SIG-M5 treated with dmso at 0.1 percent for 504 hours (cell line): ENCODE measurements around the gene COL4A5.
"Not testable (repeated sequence)": the region's sequence is repeated elsewhere in the genome, so short reads cannot be mapped to it uniquely, and the experiment has no call there.

Experiments used
- DNase-seq: peaks from one replicate; lab custom pipeline; 2025; ENCODE audit not compliant: unreplicated experiment; lab: John Stamatoyannopoulos, UW

COL4A5 gene

DNA sequence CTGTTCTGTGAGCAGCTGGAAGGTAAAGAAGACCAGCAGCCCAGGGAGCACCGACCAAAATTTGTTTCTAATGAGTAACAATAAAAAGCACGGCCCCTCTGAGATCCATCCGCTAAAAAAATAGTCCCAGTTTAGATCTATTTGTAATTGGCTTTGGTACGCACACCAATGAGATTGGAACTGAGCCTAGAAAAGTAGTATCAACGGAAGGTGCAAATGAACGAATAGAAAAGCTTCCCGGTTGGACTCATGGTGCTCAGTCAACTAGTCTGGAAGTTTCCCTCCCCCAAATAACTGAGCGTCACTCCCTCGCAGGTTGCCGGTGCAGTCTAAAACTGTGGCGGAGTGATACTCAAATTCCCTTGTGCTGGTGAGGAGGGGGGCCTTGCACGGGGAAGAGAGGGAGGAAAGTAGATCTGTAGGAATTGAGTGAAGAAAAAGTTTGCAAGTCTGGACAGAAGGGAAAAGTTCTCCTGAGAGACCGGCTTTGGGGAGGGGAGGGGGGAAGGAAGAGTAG is at the start of gene COL4A5:
TSS of gene COL4A5 (plus strand) at position 413 of the 517 bp plus-strand sequence. CDS start 288 bp downstream, outside the sequence.
- peak; percentile 38 for DNase-seq

DNA sequence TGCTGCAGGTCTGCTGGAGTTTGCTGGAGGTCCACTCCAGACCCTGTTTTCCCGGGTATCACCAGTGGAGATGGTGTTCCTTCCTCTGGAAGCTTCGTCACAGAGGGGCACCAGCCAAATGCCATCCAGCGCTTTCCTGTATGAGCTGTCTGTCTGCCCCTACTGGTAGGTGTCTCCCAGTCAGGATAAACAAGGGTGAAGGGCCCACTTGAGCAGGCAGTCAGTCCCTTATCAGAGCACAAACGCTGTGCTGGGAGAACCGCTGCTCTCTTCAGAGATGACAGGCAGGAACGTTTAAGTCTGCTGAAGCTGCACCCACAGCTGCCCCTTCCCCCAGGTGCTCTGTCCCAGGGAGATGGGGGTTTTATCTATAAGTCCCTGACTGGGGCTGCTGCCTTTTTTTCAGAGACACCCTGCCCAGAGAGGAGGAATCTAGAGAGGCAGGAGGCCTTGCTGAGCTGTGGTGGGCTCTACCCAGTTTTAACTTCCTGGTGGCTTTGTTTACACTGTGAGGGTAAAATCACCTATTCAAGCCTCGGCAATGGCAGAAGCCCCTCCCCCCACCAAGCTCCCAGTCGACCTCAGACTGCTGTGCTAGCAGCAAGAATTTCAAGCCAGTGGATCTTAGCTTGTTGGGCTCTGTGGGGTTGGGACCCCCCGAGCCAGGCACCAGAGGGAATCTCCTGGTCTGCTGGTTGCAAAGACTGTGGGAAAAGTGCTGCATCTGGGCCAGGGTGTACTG is 48.5 kb upstream of the COL4A5 start:
- DNase-seq = not testable (repeated sequence)

DNA sequence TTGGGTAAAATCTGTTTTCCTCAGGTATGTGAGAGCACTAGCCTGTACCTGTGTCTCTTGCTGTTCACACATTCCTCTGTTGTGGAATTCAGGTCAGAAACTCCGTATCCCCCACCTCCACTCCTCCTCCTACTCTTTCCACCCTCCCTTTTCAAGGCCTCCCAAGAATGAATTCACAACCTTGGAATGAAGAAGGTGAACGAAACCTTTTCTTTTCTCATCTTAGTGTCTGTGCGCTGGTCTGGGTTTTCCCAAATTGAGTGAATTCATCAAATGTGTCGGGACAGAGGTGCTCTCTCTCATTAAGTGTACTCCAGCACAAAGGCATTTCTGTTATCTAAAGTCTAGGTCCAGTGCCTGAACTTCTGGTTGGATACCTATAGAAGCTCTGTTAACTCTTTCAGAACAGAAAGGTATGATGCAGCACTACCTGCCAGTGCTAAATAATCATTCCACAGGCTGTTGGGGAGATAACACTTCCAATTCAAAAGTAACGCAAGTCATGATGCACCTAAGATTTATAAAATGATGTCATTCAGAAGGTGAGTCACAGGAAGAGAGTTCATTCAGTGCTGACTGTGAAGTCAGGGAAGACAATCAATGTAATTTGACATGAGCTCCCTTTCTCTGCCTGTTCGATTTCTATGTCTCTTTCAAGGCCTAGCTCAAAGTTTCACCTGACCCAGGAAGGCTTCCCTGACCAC is 43.3 kb upstream of the COL4A5 start:
- DNase-seq = no peak

DNA sequence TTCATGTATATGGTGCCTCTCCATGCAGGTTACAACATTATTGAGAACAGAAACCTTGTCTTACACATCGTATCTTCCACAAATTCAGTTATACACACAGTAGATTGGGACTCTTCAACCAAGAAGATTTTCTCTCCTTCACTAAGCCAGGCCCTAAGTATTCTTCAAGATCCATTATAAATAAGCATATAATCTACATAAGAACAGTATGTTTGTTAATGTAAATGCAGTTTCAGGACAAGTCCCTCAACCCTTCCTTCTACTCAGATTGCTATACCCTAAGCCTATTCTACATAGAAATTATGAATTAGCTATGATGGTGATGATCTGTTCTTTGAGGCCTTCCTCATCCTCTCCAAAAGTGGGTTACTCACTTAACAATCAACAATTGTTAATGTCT is 42.7 kb upstream of the COL4A5 start:
- DNase-seq = no peak

DNA sequence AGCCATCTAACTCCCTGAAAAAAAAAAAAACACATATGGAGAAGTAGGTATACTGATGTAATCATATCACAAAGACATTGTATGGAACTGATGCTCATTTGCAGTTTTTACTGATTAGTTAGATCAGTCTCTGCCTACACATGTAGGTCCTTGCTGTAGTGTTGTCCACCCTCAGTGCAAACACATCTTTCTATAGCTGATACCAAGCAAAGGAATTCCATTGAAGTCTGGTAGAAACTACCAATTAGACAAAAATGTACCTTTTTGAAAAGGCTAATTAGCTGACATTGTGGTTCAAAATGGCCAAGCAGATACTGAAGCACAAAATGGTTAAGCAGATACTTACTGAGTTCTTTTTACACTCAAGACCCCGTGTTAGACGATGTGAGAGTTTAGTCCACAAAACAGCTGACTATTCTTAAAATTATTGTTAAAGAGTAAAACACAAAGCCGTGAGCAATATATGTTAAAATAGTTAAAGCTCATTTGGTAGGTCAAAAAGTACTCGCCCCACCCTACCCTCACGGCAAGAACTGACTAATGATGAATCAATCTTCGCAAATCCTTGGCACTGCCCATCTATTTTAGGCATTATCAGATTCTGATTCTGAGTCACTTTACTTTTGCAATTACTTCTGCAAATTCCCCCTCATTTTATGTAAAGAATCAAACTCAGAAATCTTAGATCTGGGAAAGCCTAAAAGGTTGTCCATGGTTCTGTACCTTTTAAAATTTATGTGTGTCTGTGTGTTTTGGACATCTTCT is 41.8 kb upstream of the COL4A5 start:
- no peak for DNase-seq

DNA sequence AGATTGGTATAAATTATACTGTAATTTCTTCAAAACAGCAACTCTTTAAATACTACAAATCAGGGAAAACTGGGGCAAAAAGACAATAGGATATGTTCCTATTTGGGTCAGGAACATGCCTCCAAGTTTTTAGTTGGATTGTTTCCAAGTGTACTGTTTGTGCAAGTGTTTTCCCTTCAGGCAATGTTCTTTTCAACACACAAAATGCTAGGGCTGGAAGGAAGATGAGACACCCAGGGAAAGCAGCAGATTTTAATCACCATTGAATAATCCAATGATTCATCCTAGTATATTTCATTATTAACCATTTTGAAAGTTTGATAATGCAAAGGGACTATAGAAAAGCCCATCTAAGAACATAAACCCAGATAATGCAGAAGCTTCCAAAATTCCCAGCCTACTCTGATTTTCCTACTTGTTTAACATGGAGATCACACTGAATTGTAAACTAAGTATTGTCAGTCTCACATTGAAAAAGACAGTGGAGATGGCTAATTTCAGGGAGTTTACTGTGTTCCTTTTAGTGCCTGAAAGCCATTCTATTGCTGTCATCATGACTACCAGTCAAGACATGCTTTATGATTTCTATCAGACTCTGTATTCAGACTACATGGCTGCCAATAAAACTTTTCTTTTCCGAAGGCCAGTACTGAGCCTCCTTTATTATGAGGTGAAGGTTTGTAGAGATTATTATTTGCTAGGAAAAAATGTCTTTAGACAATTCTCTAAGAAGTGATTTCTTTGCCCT is 40.0 kb upstream of the COL4A5 start:
- no peak for DNase-seq

DNA sequence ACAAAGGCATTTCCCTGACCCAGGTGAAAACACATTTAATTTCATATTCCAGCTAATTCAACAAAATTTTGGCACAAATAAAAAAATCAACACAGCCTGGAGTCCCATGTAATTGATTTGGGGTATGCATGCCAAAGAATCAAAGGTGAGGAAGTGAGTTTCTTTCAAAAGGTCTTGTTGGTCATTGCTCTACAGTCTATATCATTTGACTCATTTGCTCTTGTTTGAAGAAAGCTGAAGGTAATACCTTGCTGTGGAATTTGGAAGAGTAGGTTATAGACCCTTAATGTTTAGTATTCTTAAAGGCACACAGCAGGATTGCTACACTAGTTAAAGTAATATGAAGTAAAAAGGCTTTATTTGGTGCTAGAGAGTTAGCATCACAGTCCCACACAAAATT is 26.9 kb upstream of the COL4A5 start:
- no peak for DNase-seq

DNA sequence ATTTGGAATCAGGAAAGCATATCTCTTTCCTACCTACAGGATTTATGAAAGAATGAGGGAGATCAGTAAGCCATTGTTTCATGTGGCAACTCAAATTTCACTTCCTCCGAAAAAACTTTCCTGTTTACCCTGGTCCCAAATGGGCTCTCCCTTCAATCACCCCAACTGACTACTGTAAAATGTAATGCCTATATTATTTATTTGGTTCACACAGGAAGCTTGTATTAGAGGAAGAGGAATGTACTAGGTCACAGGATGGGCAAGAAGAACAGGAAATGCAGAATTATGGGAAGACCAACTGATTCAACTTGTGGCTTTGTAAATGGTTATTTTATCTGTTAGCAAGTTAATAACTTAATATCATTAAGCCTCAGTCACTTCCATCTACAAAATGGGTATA is 24.5 kb upstream of the COL4A5 start:
- no peak for DNase-seq

DNA sequence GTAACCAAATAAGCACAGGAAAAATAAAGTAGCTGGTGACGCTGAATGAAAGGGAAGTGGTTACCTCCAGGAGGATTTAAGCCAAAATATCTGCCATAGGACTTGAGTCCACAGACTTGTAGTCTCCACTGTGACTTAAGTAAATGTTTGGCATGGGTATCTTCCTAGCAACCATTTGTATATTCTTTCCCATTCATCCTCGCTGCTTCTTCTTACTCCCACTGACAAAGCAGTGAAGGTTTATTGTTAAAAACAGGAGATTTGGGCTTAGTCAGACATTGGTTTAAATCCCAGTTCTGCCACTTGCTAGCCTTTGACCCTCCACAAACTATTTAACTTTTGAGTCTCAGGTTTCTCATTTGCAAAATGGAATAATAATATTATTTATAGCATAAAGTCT is 23.7 kb upstream of the COL4A5 start:
- no peak for DNase-seq

DNA sequence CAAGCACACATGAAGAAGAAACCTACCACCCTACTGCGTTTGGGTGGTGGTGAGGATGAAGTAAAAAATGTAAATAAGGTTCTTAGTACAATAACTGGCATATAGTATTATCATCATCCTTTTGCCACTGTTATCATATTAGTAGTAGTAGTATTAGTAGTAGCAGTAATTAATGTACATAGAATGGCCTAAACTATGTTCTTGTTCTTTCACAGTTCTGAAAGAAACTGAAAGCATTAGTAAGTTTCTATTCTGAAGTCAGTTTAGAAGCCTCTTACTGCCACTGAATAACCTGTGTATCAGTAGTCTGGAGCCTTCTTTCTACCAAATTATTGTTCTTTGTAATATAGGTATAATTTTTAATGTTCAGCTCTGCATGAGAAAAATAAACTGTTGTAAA is 22.4 kb upstream of the COL4A5 start:
- no peak for DNase-seq

DNA sequence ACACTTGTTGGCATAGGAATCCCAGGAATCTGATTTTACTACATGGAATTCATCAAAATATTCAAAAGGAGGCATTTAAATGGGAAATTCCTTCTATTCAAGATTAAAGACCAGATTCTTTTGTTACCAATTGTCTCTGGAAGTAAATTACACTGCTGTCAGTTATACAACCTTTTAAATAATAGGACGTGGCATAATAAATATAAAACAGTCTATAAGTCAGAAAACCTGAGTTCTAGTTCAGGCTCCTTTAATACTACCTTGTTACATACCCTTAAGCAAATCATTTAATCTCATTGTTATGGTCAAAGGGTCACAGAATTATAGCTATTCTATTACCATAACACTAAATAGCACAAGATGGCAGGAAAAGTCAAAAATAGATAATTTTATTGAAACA is 20.2 kb upstream of the COL4A5 start:
- DNase-seq = no peak

DNA sequence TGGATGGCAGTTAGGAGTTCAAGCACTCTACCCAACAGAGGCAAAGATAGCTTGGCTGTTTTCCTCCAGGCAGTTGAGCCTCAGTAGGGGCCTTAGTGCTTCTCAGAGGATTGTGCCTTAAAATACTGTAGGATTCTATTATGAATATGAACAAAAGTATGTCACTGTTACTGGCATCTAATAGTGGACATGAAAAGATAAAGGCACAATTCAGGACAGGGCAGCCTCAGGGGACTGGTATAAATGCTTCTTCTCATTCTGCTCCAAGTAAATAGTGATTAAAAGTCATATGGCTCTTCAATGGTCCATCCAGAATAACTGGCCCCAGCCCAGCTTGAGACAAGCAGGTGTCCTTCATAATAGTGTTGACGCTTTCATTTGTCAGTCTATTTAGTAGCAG is 19.2 kb upstream of the COL4A5 start:
- no peak for DNase-seq

DNA sequence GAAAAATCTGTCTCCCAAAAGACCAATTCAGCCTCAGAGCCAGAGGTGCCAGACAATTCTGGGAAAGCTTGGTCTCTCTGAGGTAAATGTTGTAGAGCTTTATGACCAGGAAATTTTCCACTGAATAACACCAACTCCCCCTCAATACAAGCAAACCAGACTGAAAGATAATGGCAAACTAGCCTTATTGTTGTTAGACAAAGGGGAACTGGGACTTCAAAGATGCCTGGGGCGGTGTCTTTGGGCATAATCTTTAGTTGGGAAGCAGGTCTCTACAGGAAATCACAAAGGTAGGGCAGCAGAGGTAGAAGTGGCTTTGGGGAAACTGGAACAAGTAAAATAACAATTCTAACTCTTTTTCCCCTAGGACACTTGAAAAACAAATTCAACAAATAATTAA is 13.4 kb upstream of the COL4A5 start:
- DNase-seq = no peak

DNA sequence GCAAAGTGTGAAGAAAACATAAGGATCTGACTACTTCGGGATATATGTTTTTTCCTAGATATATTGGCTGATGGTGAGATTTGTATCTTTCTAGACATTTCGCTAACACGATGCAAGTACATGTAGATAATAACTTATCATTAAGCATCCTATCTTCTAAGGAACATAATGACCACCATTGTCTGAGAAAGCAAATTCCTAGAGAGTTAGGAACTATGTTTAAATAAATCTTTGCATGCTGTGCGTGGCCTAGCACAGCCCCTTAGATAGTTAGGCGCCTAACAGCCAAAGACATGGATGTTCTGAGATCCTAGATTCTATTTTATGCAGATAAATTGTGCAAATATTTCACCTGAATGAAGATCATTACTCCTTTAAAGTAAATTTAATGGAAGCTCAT is 4.4 kb upstream of the COL4A5 start:
- DNase-seq = no peak

DNA sequence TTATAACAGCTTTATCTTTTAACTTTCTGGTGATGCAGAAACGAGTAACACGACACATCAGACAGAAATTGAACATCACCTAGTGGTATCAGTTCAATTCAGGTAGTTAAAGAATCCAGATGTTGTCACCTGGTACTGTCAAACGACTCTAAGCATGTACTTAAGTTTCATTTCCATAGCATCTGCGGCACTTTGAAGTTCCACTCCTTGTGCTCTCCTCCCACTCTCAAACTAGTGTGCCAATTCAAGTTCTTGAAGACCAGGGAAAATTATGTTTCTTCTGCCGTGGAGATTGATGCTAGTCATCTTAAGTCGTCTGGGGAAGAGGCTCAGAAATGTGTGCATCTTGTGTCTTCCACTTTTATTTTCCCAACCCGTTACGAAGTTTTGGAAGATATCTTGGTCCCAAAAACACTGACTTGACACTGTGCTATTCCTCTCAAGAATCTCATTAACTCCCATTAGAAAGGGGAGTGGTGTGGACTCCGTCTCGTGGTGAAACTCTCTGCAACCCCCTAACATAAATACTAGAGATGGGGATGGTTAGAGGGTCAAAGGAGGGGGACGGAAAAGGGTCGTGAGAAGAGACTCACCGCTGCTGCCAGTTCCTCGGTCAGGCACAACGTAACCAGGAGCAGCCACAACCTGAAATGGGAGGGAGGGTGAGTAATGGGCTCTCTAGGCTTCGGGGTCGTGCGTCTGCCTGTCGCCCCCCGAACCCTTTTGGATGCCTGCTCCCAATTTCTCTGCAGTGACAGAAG is 2.1 kb upstream of the COL4A5 start:
- DNase-seq = no peak

DNA sequence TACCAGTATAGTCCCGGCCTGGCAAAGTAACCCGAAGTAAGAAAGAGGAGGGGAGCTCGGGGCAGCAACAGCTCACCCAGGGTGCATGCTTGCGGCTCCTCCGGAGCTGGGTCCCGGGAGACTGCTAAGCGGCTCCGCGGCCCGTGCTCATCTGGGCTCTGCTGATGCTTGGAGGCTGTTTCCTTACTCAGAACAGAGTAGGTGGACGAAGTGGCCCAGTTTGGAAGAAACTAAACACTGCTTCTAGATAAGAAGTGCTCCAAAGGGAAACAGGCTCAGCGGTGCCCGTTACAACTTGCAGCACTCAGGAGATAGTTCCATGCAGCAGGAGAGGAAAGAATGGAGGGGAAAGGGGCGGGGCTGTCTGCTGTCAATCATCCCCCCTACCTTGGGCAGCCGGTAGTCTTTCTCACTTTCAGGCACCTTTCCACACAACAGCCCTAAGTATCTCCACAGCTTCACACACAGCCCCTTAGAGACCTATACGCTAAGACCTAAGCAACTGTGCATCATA is 1.5 kb upstream of the COL4A5 start, which contains the start of gene COL4A6:
TSS of gene COL4A6 (minus strand) at position 313 of the 514 bp plus-strand sequence. CDS start at position 87, 226 bp downstream.
- DNase-seq = no peak

DNA sequence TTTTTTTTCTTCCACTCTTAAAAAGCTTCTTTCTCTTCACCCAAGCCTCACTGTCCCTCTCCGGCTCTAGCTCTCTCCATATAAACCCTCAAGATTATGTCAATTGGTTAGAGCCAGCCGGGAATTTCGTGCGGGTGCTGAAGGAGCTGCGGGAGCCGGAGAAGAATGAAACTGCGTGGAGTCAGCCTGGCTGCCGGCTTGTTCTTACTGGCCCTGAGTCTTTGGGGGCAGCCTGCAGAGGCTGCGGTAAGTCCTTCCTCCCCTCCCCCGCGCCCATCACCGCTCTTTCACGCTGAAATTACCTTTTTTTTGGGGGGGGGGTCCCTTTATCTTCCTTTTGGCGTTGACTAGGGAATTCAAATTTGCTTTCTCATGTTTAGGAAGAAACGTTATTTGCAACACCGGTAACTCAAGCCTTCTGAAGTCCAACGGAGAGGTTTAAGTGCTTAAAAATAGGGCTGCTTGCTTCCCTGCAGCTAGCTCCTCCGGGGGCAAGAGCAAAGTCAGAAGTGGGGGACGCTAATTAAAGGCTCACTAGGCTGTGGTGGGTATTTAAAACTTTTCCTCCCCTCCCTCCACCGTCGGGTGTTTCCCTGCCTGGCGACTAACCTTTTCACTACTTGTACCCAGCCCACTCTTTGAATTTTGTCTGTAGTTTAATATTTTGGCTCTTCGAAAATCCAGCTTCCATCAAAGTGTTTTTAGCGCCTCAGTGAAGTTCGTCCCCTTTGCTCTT is 491 bp downstream of the COL4A5 start:
- no peak for DNase-seq

DNA sequence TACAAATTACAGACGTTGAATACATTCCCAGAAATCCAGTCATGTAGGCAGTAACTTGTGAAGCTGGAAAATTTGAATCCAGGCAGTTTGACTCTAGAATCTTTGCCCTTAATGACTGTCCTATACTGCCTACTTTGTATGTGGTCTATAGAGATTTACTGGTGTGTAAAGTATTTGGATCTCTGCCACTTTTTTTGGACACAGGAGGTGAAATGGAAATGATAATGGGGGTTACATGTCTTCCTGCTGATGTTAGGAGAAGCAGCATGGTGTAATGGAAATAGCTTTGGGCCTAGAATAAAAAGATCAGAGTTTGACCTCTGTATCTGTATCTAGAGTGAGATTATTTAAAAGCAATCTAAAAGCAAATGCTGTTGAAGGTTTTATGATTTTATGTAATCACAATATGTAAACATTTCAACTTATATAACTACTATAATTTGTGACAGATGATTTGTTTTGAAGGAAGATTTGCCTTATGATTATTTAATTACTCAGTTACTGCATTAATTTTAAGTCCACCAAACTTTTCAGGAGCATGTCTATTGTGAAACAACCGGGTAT is 3.3 kb downstream of the COL4A5 start:
- DNase-seq = no peak

DNA sequence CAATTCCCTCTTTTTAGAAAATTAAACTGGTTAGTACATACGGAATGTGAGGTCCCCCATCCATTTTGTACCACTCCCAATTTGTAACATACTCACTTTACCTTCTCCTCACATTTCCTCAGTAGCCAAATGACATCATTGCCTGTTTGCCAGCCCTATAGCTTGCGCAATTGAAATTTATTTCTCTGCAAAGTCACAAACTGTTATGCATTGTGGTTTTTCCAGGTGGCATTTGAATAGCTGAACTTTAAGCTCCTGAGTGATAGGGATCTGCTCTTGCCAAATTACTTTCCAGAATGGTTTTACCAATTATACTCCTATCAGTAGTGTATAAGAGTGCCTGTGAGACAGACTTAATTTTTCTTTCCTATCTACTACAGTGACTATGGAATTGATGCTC is 7.7 kb downstream of the COL4A5 start:
- DNase-seq = no peak
